Endothelial cell of umbilical vein (primary cell): ENCODE data around the gene KAT8. TPM values are rescaled to one million over a fixed set of nuclear protein-coding genes. Genes with fewer than 3 reads are reported as not detected.

ENCODE experiments used
- BruUV-seq: library from RNA; stranded (reverse); fragments of 400-500 nt; replicated peaks from 2 replicates; lab custom pipeline; 2021; lab: Mats Ljungman, UMichigan
- CTCF ChIA-PET: fragments of 300-600, 350-600 bp; sonication (Branson Sonifier 250); formaldehyde crosslinking; loops from one replicate; lab custom pipeline; 2021; ENCODE audit warnings: antibody characterized with exemption, inconsistent platforms; lab: Charles Lee
- POLR2A ChIA-PET: fragments of 300-600, 350-600 bp; sonication (Branson Sonifier 250); formaldehyde crosslinking; loops from one replicate; lab custom pipeline; 2021; ENCODE audit warnings: antibody characterized with exemption, inconsistent platforms; lab: Charles Lee
- DNase-seq: peaks from one replicate; pipeline ENCODE4 v3.0.0-alpha.2; 2011; ENCODE audit warnings: low read depth, low spot score
- FAIRE-seq: peaks from 2 replicates; lab custom pipeline; 2011; peaks lifted over from hg19 to GRCh38; lab: Jason Lieb, UNC
- H2AFZ ChIP-seq: 2 replicates; pipeline ENCODE4 v1.6.0; 2012; ENCODE audit warnings: low read depth, low read length, control low read depth, inconsistent platforms
- H3K27ac ChIP-seq: 2 replicates; pipeline ENCODE4 v1.5.1; 2011; ENCODE audit warnings: low read depth, mild to moderate bottlenecking, control low read depth, low read length, moderate library complexity; ENCODE audit not compliant: insufficient read depth
- H3K27me3 ChIP-seq, 2 experiments: 2 replicates each; pipeline versions ENCODE4 v1.6.0 to v1.6.1; 2011; ENCODE audit warnings: low read length in 2 of 2, mixed read lengths in 1 of 2; ENCODE audit not compliant: control insufficient read depth in 2 of 2, insufficient read depth in 2 of 2
- H3K36me3 ChIP-seq, 2 experiments: 2 replicates in 1 of 2; 3 replicates in 1 of 2; pipeline ENCODE4 v1.5.1; 2011; ENCODE audit warnings: low read length in 2 of 2, mild to moderate bottlenecking in 1 of 2, moderate library complexity in 1 of 2; ENCODE audit not compliant: control insufficient read depth in 2 of 2, insufficient read depth in 2 of 2; ENCODE audit errors: extremely low read depth in 1 of 2
- H3K4me1 ChIP-seq: 3 replicates; pipeline ENCODE4 v1.5.1; 2011; ENCODE audit warnings: mild to moderate bottlenecking, low read length; ENCODE audit not compliant: control insufficient read depth, insufficient read depth; ENCODE audit errors: extremely low read depth
- H3K4me2 ChIP-seq: 2 replicates; pipeline ENCODE4 v1.6.1; 2011; ENCODE audit warnings: low read length, control low read depth, mixed read lengths; ENCODE audit not compliant: insufficient read depth
- H3K4me3 ChIP-seq, 3 experiments: fragments of 200-600 bp in 1 of 3; sonication (generic), shearing (Covaris generic) in 1 of 3; replicated peaks in 1 of 3; 2 replicates each; pipeline ENCODE4 v1.5.1; 2011 to 2016; ENCODE audit warnings: control low read depth in 3 of 3, low read length in 3 of 3, mild to moderate bottlenecking in 2 of 3, inconsistent platforms in 1 of 3, low read depth in 1 of 3, moderate library complexity in 1 of 3; ENCODE audit not compliant: insufficient read depth in 1 of 3
- H3K79me2 ChIP-seq: 2 replicates; pipeline ENCODE4 v1.6.0; 2012; ENCODE audit warnings: low read length, inconsistent platforms; ENCODE audit not compliant: control insufficient read depth, insufficient read depth
- H3K9ac ChIP-seq: replicated peaks from 2 replicates; pipeline ENCODE3; 2011; ENCODE audit warnings: low read length, control low read depth; ENCODE audit not compliant: insufficient read depth; ENCODE audit errors: extremely low read depth
- H3K9me1 ChIP-seq: replicated peaks from 3 replicates; pipeline ENCODE4 v1.6.0; 2011; ENCODE audit warnings: mild to moderate bottlenecking, low read length; ENCODE audit not compliant: control insufficient read depth, insufficient read depth; ENCODE audit errors: extremely low read depth
- H3K9me3 ChIP-seq: replicated peaks from 2 replicates; pipeline ENCODE4 v1.5.1; 2012; ENCODE audit warnings: low read length, inconsistent platforms; ENCODE audit not compliant: control insufficient read depth, insufficient read depth
- H4K20me1 ChIP-seq: replicated peaks from 2 replicates; pipeline ENCODE3; 2011; ENCODE audit warnings: mild to moderate bottlenecking, low read length; ENCODE audit not compliant: control insufficient read depth, insufficient read depth; ENCODE audit errors: extremely low read depth
- EZH2 ChIP-seq: IDR thresholded peaks from 2 replicates; pipeline ENCODE4 v1.6.1; 2012; ENCODE audit warnings: borderline replicate concordance, low read depth, mild to moderate bottlenecking, moderate library complexity, low read length, inconsistent platforms; ENCODE audit not compliant: severe bottlenecking
- POLR2AphosphoS5 ChIP-seq: IDR thresholded peaks from 2 replicates; pipeline ENCODE4 v1.6.1; 2012; ENCODE audit warnings: low read depth, mild to moderate bottlenecking, control low read depth, low read length, moderate library complexity; ENCODE audit not compliant: insufficient read depth
- dilution Hi-C: fragments of 300-500 bp; cut with MboI; formaldehyde crosslinking; loops from one replicate; pipeline ENCODE4 v1.15.0; 2019; ENCODE audit warnings: low sequenced_read_pairs; ENCODE audit not compliant: extremely low pct_ligation_motif_present
- intact Hi-C: fragments of 100-400 bp; cut with micrococcal nuclease; formaldehyde crosslinking; loops from one replicate; pipeline ENCODE4 v1.10.0; 2022
- polyA plus RNA-seq, 4 experiments: library from polyadenylated mRNA; depleted of rRNA in 3 of 4; stranded (reverse) in 3 of 4; unstranded in 1 of 4; fragments of >200 nt; gene quantifications; 2 replicates each; pipeline versions ENCODE4 v1.2.1 to v1.2.3, GENCODE V29; 2011 to 2012; ENCODE audit warnings: missing spikeins in 1 of 4
- total RNA-seq: library from RNA; stranded (reverse); gene quantifications from 2 replicates; pipeline ENCODE4 v1.2.3, GENCODE V29; 2021
- TF ChIP-seq, protein P1 (sequence below): IDR thresholded peaks from 2 replicates; pipeline ENCODE4 v1.6.1; 2011; ENCODE audit not compliant: insufficient read depth, insufficient read length
- TF ChIP-seq, protein P2 (sequence below), 2 donors: IDR thresholded peaks; 1 replicate in 1 of 2; 2 replicates in 1 of 2; pipeline ENCODE4 v1.5.1; 2011; ENCODE audit warnings: low read length in 2 of 2, mild to moderate bottlenecking in 2 of 2, moderate library complexity in 2 of 2, control low read depth in 1 of 2, inconsistent platforms in 1 of 2, low read depth in 1 of 2; ENCODE audit not compliant: insufficient read depth in 1 of 2; ENCODE audit errors: extremely low read depth in 1 of 2

The KAT8 gene
- total and polyA plus RNA-seq, 2 donors (not counting 3 experiments of a cell fraction or from before 2014, with no cell fraction given) = 30.7 to 42.8 TPM

DNA sequence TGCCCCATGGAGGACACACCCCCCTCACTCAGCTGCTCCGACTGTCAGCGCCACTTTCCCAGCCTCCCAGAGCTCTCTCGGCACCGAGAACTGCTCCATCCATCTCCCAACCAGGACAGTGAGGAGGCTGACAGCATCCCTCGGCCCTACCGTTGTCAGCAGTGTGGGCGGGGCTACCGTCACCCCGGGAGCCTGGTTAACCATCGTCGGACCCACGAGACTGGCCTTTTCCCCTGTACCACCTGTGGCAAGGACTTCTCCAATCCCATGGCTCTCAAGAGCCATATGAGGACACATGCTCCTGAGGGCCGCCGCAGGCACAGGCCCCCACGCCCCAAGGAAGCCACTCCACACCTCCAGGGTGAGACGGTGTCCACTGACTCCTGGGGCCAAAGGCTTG, 41.1 kb upstream of the KAT8 start:
- Histone ChIP-seq H3K9me3 (no peaks in the 10 kb centered on the region), H3K36me3 (peaks cover 3 to 36% of the 10 kb centered on the region in 2 experiments), H3K79me2 (peaks cover 44% of the 10 kb centered on the region), H3K27ac (no peak overlapping the region), H3K27me3 (no peaks in the 10 kb centered on the region), H3K4me2 (no peak overlapping the region), H4K20me1 (no peaks in the 10 kb centered on the region), H3K4me1 (peaks cover 14% of the 10 kb centered on the region), H3K9me1 (no peaks in the 10 kb centered on the region), H3K4me3 (no peak overlapping the region), H2AFZ (no peak overlapping the region), H3K9ac (no peak overlapping the region)
- POLR2A ChIA-PET = no interaction called here
- FAIRE-seq (no peak), DNase-seq (no peak)
- intact Hi-C loops = loop anchor here (10.0 kb wide), 1 partner anchor 788 kb away; no protein-coding TSS in a partner anchor
- dilution Hi-C loops = no loop called here
- no TSS peak for BruUV-seq
- CTCF ChIA-PET = no interaction called here
- TF ChIP-seq EZH2 (no peak), POLR2AphosphoS5 (no peak)
- TF ChIP-seq, protein P1, sequence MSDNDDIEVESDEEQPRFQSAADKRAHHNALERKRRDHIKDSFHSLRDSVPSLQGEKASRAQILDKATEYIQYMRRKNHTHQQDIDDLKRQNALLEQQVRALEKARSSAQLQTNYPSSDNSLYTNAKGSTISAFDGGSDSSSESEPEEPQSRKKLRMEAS = no peak

DNA sequence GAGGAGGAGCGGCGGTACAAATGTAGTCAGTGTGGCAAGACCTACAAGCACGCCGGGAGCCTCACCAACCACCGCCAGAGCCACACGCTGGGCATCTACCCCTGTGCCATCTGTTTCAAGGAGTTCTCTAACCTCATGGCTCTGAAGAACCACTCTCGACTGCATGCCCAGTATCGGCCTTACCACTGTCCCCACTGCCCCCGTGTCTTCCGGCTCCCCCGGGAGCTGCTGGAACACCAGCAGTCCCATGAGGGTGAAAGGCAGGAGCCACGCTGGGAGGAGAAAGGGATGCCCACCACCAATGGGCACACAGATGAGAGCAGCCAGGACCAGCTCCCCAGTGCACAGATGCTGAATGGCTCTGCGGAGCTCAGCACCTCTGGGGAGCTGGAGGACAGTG, 40.4 kb upstream of the KAT8 start:
- intact Hi-C loops (loop anchor here (10.0 kb wide), 1 partner anchor 788 kb away; no protein-coding TSS in a partner anchor), dilution Hi-C loops (no loop called here)
- peaks cover 8% of the 10 kb centered on the region for H3K4me1 ChIP-seq
- no peaks in the 10 kb centered on the region for H3K9me1 ChIP-seq
- no peak overlapping the region for H3K4me2 ChIP-seq
- no peaks in the 10 kb centered on the region for H3K9me3 ChIP-seq
- TF ChIP-seq, protein P1 = no peak
- TF ChIP-seq, protein P2, sequence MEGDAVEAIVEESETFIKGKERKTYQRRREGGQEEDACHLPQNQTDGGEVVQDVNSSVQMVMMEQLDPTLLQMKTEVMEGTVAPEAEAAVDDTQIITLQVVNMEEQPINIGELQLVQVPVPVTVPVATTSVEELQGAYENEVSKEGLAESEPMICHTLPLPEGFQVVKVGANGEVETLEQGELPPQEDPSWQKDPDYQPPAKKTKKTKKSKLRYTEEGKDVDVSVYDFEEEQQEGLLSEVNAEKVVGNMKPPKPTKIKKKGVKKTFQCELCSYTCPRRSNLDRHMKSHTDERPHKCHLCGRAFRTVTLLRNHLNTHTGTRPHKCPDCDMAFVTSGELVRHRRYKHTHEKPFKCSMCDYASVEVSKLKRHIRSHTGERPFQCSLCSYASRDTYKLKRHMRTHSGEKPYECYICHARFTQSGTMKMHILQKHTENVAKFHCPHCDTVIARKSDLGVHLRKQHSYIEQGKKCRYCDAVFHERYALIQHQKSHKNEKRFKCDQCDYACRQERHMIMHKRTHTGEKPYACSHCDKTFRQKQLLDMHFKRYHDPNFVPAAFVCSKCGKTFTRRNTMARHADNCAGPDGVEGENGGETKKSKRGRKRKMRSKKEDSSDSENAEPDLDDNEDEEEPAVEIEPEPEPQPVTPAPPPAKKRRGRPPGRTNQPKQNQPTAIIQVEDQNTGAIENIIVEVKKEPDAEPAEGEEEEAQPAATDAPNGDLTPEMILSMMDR (IDR thresholded peaks at IDR 0.05; ENCODE audit: extremely low read depth in 1 of 2, insufficient read depth in 1 of 2, low read depth in 1 of 2, low read length in 2 of 2) = no peak
- TF ChIP-seq POLR2AphosphoS5 = no peak
- H2AFZ ChIP-seq = no peak overlapping the region
- BruUV-seq = no TSS peak
- H3K27ac ChIP-seq = no peak overlapping the region
- ChIA-PET CTCF (no interaction called here), POLR2A (no interaction called here)
- H3K79me2 ChIP-seq = peaks cover 37% of the 10 kb centered on the region
- H3K36me3 ChIP-seq = peaks cover 3 to 36% of the 10 kb centered on the region in 2 experiments
- H3K4me3 ChIP-seq = no peak overlapping the region
- DNase-seq (no peak), FAIRE-seq (no peak)
- no peaks in the 10 kb centered on the region for H3K27me3 ChIP-seq
- no peak overlapping the region for H3K9ac ChIP-seq
- H4K20me1 ChIP-seq = no peaks in the 10 kb centered on the region
